H1 (cell line): Measurements from ENCODE around the gene SPACA7. TPM values are rescaled to one million over a fixed set of nuclear protein-coding genes. Genes with fewer than 3 reads are reported as not detected.

Experiments
- CTCF ChIA-PET: fragments of 300-600 bp; sonication (Branson Sonifier 250); formaldehyde crosslinking; loops from one replicate; lab custom pipeline; 2021; ENCODE audit not compliant: partially characterized antibody; lab: Charles Lee
- POLR2A ChIA-PET: fragments of 300-600 bp; sonication (Branson Sonifier 250); formaldehyde crosslinking; loops from one replicate; lab custom pipeline; 2021; ENCODE audit warnings: inconsistent platforms; ENCODE audit not compliant: partially characterized antibody; lab: Charles Lee
- DNase-seq, 2 experiments: peaks; one replicate each; pipeline versions ENCODE4 v3.0.0 to v3.0.0-alpha.2; 2010 to 2022; ENCODE audit warnings: low spot score in 2 of 2, low read depth in 1 of 2, mixed read lengths in 1 of 2
- FAIRE-seq: peaks from 2 replicates; lab custom pipeline; 2011; peaks lifted over from hg19 to GRCh38; lab: Jason Lieb, UNC
- H2AFZ ChIP-seq: 2 replicates; pipeline ENCODE4 v1.8.1; 2012; ENCODE audit warnings: low read length, inconsistent platforms
- H2AK5ac ChIP-seq: 2 replicates; pipeline ENCODE4 v1.6.1; 2013; ENCODE audit warnings: low read depth, low read length
- H2BK120ac ChIP-seq: replicated peaks from 2 replicates; pipeline ENCODE3; 2013; ENCODE audit warnings: low read depth, low read length, inconsistent platforms
- H2BK12ac ChIP-seq: 2 replicates; pipeline ENCODE4 v1.6.1; 2013; ENCODE audit warnings: low read depth, low read length
- H2BK15ac ChIP-seq: 2 replicates; pipeline ENCODE4 v1.6.1; 2013; ENCODE audit warnings: low read length
- H2BK20ac ChIP-seq: 2 replicates; pipeline ENCODE4 v1.6.1; 2013; ENCODE audit warnings: low read length
- H2BK5ac ChIP-seq: 2 replicates; pipeline ENCODE4 v1.6.1; 2013; ENCODE audit warnings: low read depth, low read length
- H3K14ac ChIP-seq: 2 replicates; pipeline ENCODE4 v1.6.1; 2013; ENCODE audit warnings: inconsistent platforms; ENCODE audit not compliant: insufficient read length
- H3K18ac ChIP-seq: 2 replicates; pipeline ENCODE4 v1.6.1; 2013; ENCODE audit warnings: low read length; ENCODE audit errors: extremely low read depth
- H3K23ac ChIP-seq: 2 replicates; pipeline ENCODE4 v1.6.1; 2013; ENCODE audit warnings: inconsistent platforms; ENCODE audit not compliant: insufficient read length
- H3K23me2 ChIP-seq: 2 replicates; pipeline ENCODE4 v1.6.1; 2013; ENCODE audit warnings: low read depth, low read length
- H3K27ac ChIP-seq: 2 replicates; pipeline ENCODE4 v1.6.1; 2011; ENCODE audit warnings: low read depth, low read length, inconsistent platforms
- H3K27me3 ChIP-seq, 4 experiments: replicated peaks in 1 of 4; 1 replicate in 1 of 4; 2 replicates in 3 of 4; pipeline versions ENCODE4 v1.6.1 to v1.8.1; 2011 to 2013; ENCODE audit warnings: low read length in 3 of 4, mild to moderate bottlenecking in 3 of 4, inconsistent platforms in 2 of 4, mixed read lengths in 2 of 4, moderate library complexity in 1 of 4; ENCODE audit not compliant: control insufficient read depth in 3 of 4, insufficient read depth in 3 of 4; ENCODE audit errors: extremely low read depth in 1 of 4
- H3K36me3 ChIP-seq, 4 experiments: 2 replicates each; pipeline versions ENCODE4 v1.6.1 to v1.8.1; 2011 to 2013; ENCODE audit warnings: mild to moderate bottlenecking in 4 of 4, low read length in 3 of 4, moderate library complexity in 2 of 4, control low read depth in 1 of 4, inconsistent platforms in 1 of 4; ENCODE audit not compliant: insufficient read depth in 4 of 4, control insufficient read depth in 2 of 4
- H3K4ac ChIP-seq: replicated peaks from 2 replicates; pipeline ENCODE3; 2013; ENCODE audit warnings: low read length, low read depth, mixed read lengths, inconsistent platforms; ENCODE audit not compliant: insufficient read length
- H3K4me1 ChIP-seq, 4 experiments: replicated peaks in 1 of 4; 1 replicate in 1 of 4; 2 replicates in 3 of 4; pipeline versions ENCODE4 v1.6.1 to v1.8.1; 2011 to 2013; ENCODE audit warnings: low read length in 3 of 4, inconsistent platforms in 2 of 4, mixed read lengths in 1 of 4; ENCODE audit not compliant: insufficient read depth in 4 of 4, control insufficient read depth in 3 of 4
- H3K4me2 ChIP-seq, 2 experiments: 2 replicates each; pipeline versions ENCODE4 v1.6.1 to v1.8.1; 2011 to 2013; ENCODE audit warnings: low read depth in 2 of 2, low read length in 2 of 2, control low read depth in 1 of 2, inconsistent platforms in 1 of 2, mild to moderate bottlenecking in 1 of 2; ENCODE audit not compliant: insufficient read depth in 1 of 2
- H3K4me3 ChIP-seq, 4 experiments: fragments of 200-600, 300-600 bp in 1 of 4; sonication (generic), shearing (Covaris generic), sonication (Bioruptor Twin) in 1 of 4; 2 replicates each; pipeline versions ENCODE4 v1.5.1 to v1.8.1; 2011 to 2016; ENCODE audit warnings: low read length in 4 of 4, low read depth in 3 of 4, control low read depth in 2 of 4, inconsistent platforms in 2 of 4, mild to moderate bottlenecking in 2 of 4, mixed read lengths in 1 of 4, moderate library complexity in 1 of 4; ENCODE audit not compliant: insufficient read depth in 2 of 4; ENCODE audit errors: extremely low read depth in 1 of 4
- H3K56ac ChIP-seq: replicated peaks from 2 replicates; pipeline ENCODE3; 2013; ENCODE audit warnings: low read depth, mild to moderate bottlenecking, mixed read lengths, low read length, inconsistent platforms; ENCODE audit not compliant: insufficient read length
- H3K79me1 ChIP-seq: 2 replicates; pipeline ENCODE4 v1.6.1; 2013; ENCODE audit warnings: low read depth, low read length, control low read depth
- H3K79me2 ChIP-seq, 2 experiments: 2 replicates each; pipeline versions ENCODE4 v1.6.1 to v1.8.1; 2012 to 2013; ENCODE audit warnings: low read length in 2 of 2, mild to moderate bottlenecking in 2 of 2, inconsistent platforms in 1 of 2; ENCODE audit not compliant: insufficient read depth in 2 of 2, control insufficient read depth in 1 of 2
- H3K9ac ChIP-seq, 4 experiments: replicated peaks in 1 of 4; 1 replicate in 1 of 4; 2 replicates in 3 of 4; pipeline versions ENCODE4 v1.6.1 to v1.8.1; 2011 to 2013; ENCODE audit warnings: low read depth in 3 of 4, low read length in 3 of 4, control low read depth in 2 of 4, mild to moderate bottlenecking in 2 of 4, moderate library complexity in 2 of 4, inconsistent platforms in 1 of 4; ENCODE audit errors: extremely low read depth in 1 of 4
- H3K9me3 ChIP-seq, 2 experiments: 2 replicates each; pipeline versions ENCODE4 v1.6.1 to v1.8.1; 2012 to 2013; ENCODE audit warnings: mild to moderate bottlenecking in 2 of 2, moderate library complexity in 2 of 2, control low read depth in 1 of 2, inconsistent platforms in 1 of 2, low read depth in 1 of 2, low read length in 1 of 2, mixed read lengths in 1 of 2; ENCODE audit not compliant: insufficient read depth in 2 of 2
- H4K20me1 ChIP-seq, 2 experiments: replicated peaks in 1 of 2; 2 replicates each; pipeline versions ENCODE3 to v1.8.1; 2011 to 2013; ENCODE audit warnings: inconsistent platforms in 2 of 2, low read length in 2 of 2, mild to moderate bottlenecking in 1 of 2; ENCODE audit not compliant: insufficient read depth in 2 of 2, control insufficient read depth in 1 of 2
- H4K5ac ChIP-seq: 2 replicates; pipeline ENCODE4 v1.6.1; 2013; ENCODE audit warnings: low read length, low read depth, mixed read lengths, inconsistent platforms; ENCODE audit not compliant: insufficient read length
- H4K8ac ChIP-seq: 2 replicates; pipeline ENCODE4 v1.8.0; 2013; ENCODE audit warnings: mild to moderate bottlenecking, moderate library complexity, low read length, inconsistent platforms; ENCODE audit not compliant: insufficient read depth; ENCODE audit errors: extremely low read depth
- H4K91ac ChIP-seq: replicated peaks from 2 replicates; pipeline ENCODE3; 2013; ENCODE audit warnings: low read length, mixed read lengths, inconsistent platforms; ENCODE audit not compliant: insufficient read length
- BCL11A ChIP-seq, 2 experiments: IDR thresholded peaks; one replicate each; pipeline ENCODE4 v1.6.1; 2011; ENCODE audit warnings: low read depth in 2 of 2, low read length in 2 of 2, mild to moderate bottlenecking in 2 of 2
- CREB1 ChIP-seq: IDR thresholded peaks from 2 replicates; pipeline ENCODE4 v1.6.1; 2012; ENCODE audit warnings: inconsistent platforms
- GABPA ChIP-seq: IDR thresholded peaks from 2 replicates; pipeline ENCODE4 v1.6.1; 2011; ENCODE audit warnings: mild to moderate bottlenecking, low read length, moderate library complexity, borderline replicate concordance; ENCODE audit not compliant: insufficient read depth
- HDAC2 ChIP-seq, 2 experiments: fragments of 300-600 bp in 1 of 2; sonication (generic) in 1 of 2; IDR thresholded peaks; 2 replicates each; pipeline ENCODE4 v1.6.1; 2011 to 2012; ENCODE audit warnings: low read depth in 2 of 2, low read length in 2 of 2, mild to moderate bottlenecking in 2 of 2, moderate library complexity in 2 of 2, borderline replicate concordance in 1 of 2, inconsistent platforms in 1 of 2
- RFX5 ChIP-seq: IDR thresholded peaks from 2 replicates; pipeline ENCODE4 v1.6.1; 2011; ENCODE audit warnings: low read depth, low read length, improper control_type of control experiment, borderline replicate concordance
- SIN3A ChIP-seq, 2 experiments: IDR thresholded peaks in 1 of 2; conservative IDR thresholded peaks in 1 of 2; 2 replicates each; pipeline ENCODE4 v1.6.1; 2011 to 2012; ENCODE audit warnings: low read length in 2 of 2, improper control_type of control experiment in 1 of 2, low read depth in 1 of 2, mild to moderate bottlenecking in 1 of 2
- SIRT6 ChIP-seq: IDR thresholded peaks from one replicate; pipeline ENCODE4 v1.7.1; 2012; ENCODE audit warnings: low read length, inconsistent platforms
- SUZ12 ChIP-seq: fragments of 200-600 bp; sonication (generic); IDR thresholded peaks from 2 replicates; pipeline ENCODE4 v1.6.1; 2012; ENCODE audit warnings: mild to moderate bottlenecking, inconsistent platforms, low read length, moderate library complexity, mixed read lengths
- TCF12 ChIP-seq: IDR thresholded peaks from 2 replicates; pipeline ENCODE4 v1.6.1; 2011; ENCODE audit warnings: low read depth, mild to moderate bottlenecking, low read length
- TEAD4 ChIP-seq: IDR thresholded peaks from 2 replicates; pipeline ENCODE4 v1.6.1; 2012; ENCODE audit warnings: low read depth, low read length, inconsistent platforms, mixed read lengths
- WGBS, 2 experiments: shearing (Covaris generic) in 1 of 2; methylation state at CpG; one replicate each; pipeline versions ENCODE4 v1.1.6 to v1.1.7; 2013 to 2015; ENCODE audit warnings: low lambda C conversion rate in 2 of 2, mixed read lengths in 2 of 2, inconsistent platforms in 1 of 2, low coverage in 1 of 2, missing lambda C conversion rate in 1 of 2; ENCODE audit not compliant: insufficient replicate concordance in 2 of 2, insufficient coverage in 1 of 2, insufficient read length in 1 of 2; ENCODE audit errors: extremely low coverage in 1 of 2, missing lambda C conversion rate in 1 of 2; 5-methylcytosine and 5-hydroxymethylcytosine counted together
- polyA plus RNA-seq, 7 experiments: library from polyadenylated mRNA; depleted of rRNA in 3 of 7; stranded (reverse) in 5 of 7; unstranded in 2 of 7; fragments of >200 nt in 5 of 7; fragments of 200-250 nt in 2 of 7; gene quantifications; 1 replicate in 5 of 7; 2 replicates in 1 of 7; 4 replicates in 1 of 7; pipeline versions ENCODE4 v1.2.1 to v1.2.3, GENCODE V29; 2011 to 2013; ENCODE audit warnings: missing spikeins in 2 of 7, mixed read lengths in 2 of 7
- total RNA-seq: library from RNA; stranded (reverse); fragmentation: NEBNext Ultra II Directional; extraction: Animal tissue kit (Norgen Biotek cat#: 25700); gene quantifications from 2 replicates; pipeline ENCODE4 v1.2.1, GENCODE V29; 2021

The SPACA7 gene
- total and polyA plus RNA-seq, 2 of the 8 experiments (the other 6 are each of a cell fraction or from before 2014, with no cell fraction given), result not detected

DNA sequence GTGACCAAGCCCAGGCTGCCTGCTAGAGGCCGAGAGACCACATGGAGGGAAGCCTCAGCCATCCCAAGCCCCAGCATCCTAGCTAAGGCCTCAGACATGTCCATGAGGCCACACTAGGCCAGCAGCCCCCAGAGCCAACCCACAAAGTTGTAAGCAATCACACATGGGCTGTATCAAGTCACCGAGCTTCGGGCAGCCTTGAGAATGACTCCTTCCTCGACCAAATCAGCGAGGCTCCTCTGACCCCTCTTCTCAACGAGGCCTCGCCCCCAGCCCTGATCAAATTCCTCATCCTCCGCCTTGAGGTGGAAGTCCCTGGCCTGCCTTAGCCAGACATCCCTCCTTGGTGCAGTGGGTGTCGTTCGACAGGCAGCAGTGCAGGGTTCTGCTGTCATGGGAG is 1.9 kb upstream of the SPACA7 start:
- no peaks in the 10 kb centered on the region for H4K20me1 ChIP-seq
- no peak overlapping the region for H2BK12ac ChIP-seq
- H3K14ac ChIP-seq, result peak overlapping the region; percentile 53
- no peak overlapping the region for H2BK15ac ChIP-seq
- H3K56ac ChIP-seq, result no peak overlapping the region
- no peak overlapping the region for H2AFZ ChIP-seq
- H3K23me2 ChIP-seq, result no peaks in the 10 kb centered on the region
- ChIA-PET CTCF (no interaction called here), POLR2A (no interaction called here)
- H2BK5ac ChIP-seq, result no peak overlapping the region
- no peak overlapping the region for H3K9ac ChIP-seq
- H3K27ac ChIP-seq, result no peak overlapping the region
- no peaks in the 10 kb centered on the region for H3K79me2 ChIP-seq
- H3K18ac ChIP-seq, result no peak overlapping the region
- H3K79me1 ChIP-seq, result no peaks in the 10 kb centered on the region
- H3K27me3 ChIP-seq, result no peaks in the 10 kb centered on the region; a peak in 1 of 7 replicates
- H3K9me3 ChIP-seq, result 0 out of 4 replicates have a peak, but pooled peaks cover 0 to 2% of the 10 kb centered on the region in 2 experiments
- no peak overlapping the region for H3K4ac ChIP-seq
- DNase-seq, result no peak
- H3K4me1 ChIP-seq, result no peaks in the 10 kb centered on the region; a peak in 1 of 7 replicates
- no peak overlapping the region for H3K4me3 ChIP-seq
- no peak overlapping the region for H4K91ac ChIP-seq
- no peaks in the 10 kb centered on the region for H3K36me3 ChIP-seq
- no peak overlapping the region for H3K4me2 ChIP-seq
- H2AK5ac ChIP-seq, result no peak overlapping the region
- no peak overlapping the region for H2BK120ac ChIP-seq
- no peak overlapping the region for H2BK20ac ChIP-seq
- H3K23ac ChIP-seq, result no peak overlapping the region
- WGBS, 2 experiments, result 82% methylated on average over 10 of the region's 10 CpGs; no CpG with 5 or more reads in 1 of the 2 experiments
- FAIRE-seq, result no peak
- peak overlapping the region; percentile 75; the same call in 1 of the 2 replicates for H4K8ac ChIP-seq
- H4K5ac ChIP-seq, result no peak overlapping the region
- TF ChIP-seq SUZ12 (no peak), SIN3A (conservative IDR thresholded peaks at IDR 0.05 in 1 of 2, IDR thresholded peaks at IDR 0.05 in 1 of 2; ENCODE audit: low read depth in 1 of 2, low read length in 2 of 2) (no peak), BCL11A (IDR thresholded peaks at IDR 0.05; ENCODE audit: low read depth in 2 of 2, low read length in 2 of 2) (no peak), TCF12 (no peak), GABPA (no peak), HDAC2 (IDR thresholded peaks at IDR 0.05; ENCODE audit: borderline replicate concordance in 1 of 2, low read depth in 2 of 2, low read length in 2 of 2) (no peak), SIRT6 (no peak), TEAD4 (no peak), CREB1 (no peak), RFX5 (no peak)
